H1 (cell line): ENCODE results near the gene TMEM223. TPM values are rescaled to one million over a fixed set of nuclear protein-coding genes. Genes with fewer than 3 reads are reported as not detected.

Experiments used
- CTCF ChIA-PET: fragments of 300-600 bp; sonication (Branson Sonifier 250); formaldehyde crosslinking; loops from one replicate; lab custom pipeline; 2021; ENCODE audit not compliant: partially characterized antibody; lab: Charles Lee
- POLR2A ChIA-PET: fragments of 300-600 bp; sonication (Branson Sonifier 250); formaldehyde crosslinking; loops from one replicate; lab custom pipeline; 2021; ENCODE audit warnings: inconsistent platforms; ENCODE audit not compliant: partially characterized antibody; lab: Charles Lee
- DNase-seq, 2 experiments: peaks; one replicate each; pipeline versions ENCODE4 v3.0.0 to v3.0.0-alpha.2; 2010 to 2022; ENCODE audit warnings: low spot score in 2 of 2, low read depth in 1 of 2, mixed read lengths in 1 of 2
- FAIRE-seq: peaks from 2 replicates; lab custom pipeline; 2011; peaks lifted over from hg19 to GRCh38; lab: Jason Lieb, UNC
- H2AFZ ChIP-seq: 2 replicates; pipeline ENCODE4 v1.8.1; 2012; ENCODE audit warnings: low read length, inconsistent platforms
- H2AK5ac ChIP-seq: 2 replicates; pipeline ENCODE4 v1.6.1; 2013; ENCODE audit warnings: low read depth, low read length
- H2BK120ac ChIP-seq: replicated peaks from 2 replicates; pipeline ENCODE3; 2013; ENCODE audit warnings: low read depth, low read length, inconsistent platforms
- H2BK12ac ChIP-seq: 2 replicates; pipeline ENCODE4 v1.6.1; 2013; ENCODE audit warnings: low read depth, low read length
- H2BK15ac ChIP-seq: 2 replicates; pipeline ENCODE4 v1.6.1; 2013; ENCODE audit warnings: low read length
- H2BK20ac ChIP-seq: 2 replicates; pipeline ENCODE4 v1.6.1; 2013; ENCODE audit warnings: low read length
- H2BK5ac ChIP-seq: 2 replicates; pipeline ENCODE4 v1.6.1; 2013; ENCODE audit warnings: low read depth, low read length
- H3K14ac ChIP-seq: 2 replicates; pipeline ENCODE4 v1.6.1; 2013; ENCODE audit warnings: inconsistent platforms; ENCODE audit not compliant: insufficient read length
- H3K18ac ChIP-seq: 2 replicates; pipeline ENCODE4 v1.6.1; 2013; ENCODE audit warnings: low read length; ENCODE audit errors: extremely low read depth
- H3K23ac ChIP-seq: 2 replicates; pipeline ENCODE4 v1.6.1; 2013; ENCODE audit warnings: inconsistent platforms; ENCODE audit not compliant: insufficient read length
- H3K23me2 ChIP-seq: 2 replicates; pipeline ENCODE4 v1.6.1; 2013; ENCODE audit warnings: low read depth, low read length
- H3K27ac ChIP-seq: 2 replicates; pipeline ENCODE4 v1.6.1; 2011; ENCODE audit warnings: low read depth, low read length, inconsistent platforms
- H3K27me3 ChIP-seq, 4 experiments: replicated peaks in 1 of 4; 1 replicate in 1 of 4; 2 replicates in 3 of 4; pipeline versions ENCODE4 v1.6.1 to v1.8.1; 2011 to 2013; ENCODE audit warnings: low read length in 3 of 4, mild to moderate bottlenecking in 3 of 4, inconsistent platforms in 2 of 4, mixed read lengths in 2 of 4, moderate library complexity in 1 of 4; ENCODE audit not compliant: control insufficient read depth in 3 of 4, insufficient read depth in 3 of 4; ENCODE audit errors: extremely low read depth in 1 of 4
- H3K36me3 ChIP-seq, 4 experiments: 2 replicates each; pipeline versions ENCODE4 v1.6.1 to v1.8.1; 2011 to 2013; ENCODE audit warnings: mild to moderate bottlenecking in 4 of 4, low read length in 3 of 4, moderate library complexity in 2 of 4, control low read depth in 1 of 4, inconsistent platforms in 1 of 4; ENCODE audit not compliant: insufficient read depth in 4 of 4, control insufficient read depth in 2 of 4
- H3K4ac ChIP-seq: replicated peaks from 2 replicates; pipeline ENCODE3; 2013; ENCODE audit warnings: low read length, low read depth, mixed read lengths, inconsistent platforms; ENCODE audit not compliant: insufficient read length
- H3K4me1 ChIP-seq, 4 experiments: replicated peaks in 1 of 4; 1 replicate in 1 of 4; 2 replicates in 3 of 4; pipeline versions ENCODE4 v1.6.1 to v1.8.1; 2011 to 2013; ENCODE audit warnings: low read length in 3 of 4, inconsistent platforms in 2 of 4, mixed read lengths in 1 of 4; ENCODE audit not compliant: insufficient read depth in 4 of 4, control insufficient read depth in 3 of 4
- H3K4me2 ChIP-seq, 2 experiments: 2 replicates each; pipeline versions ENCODE4 v1.6.1 to v1.8.1; 2011 to 2013; ENCODE audit warnings: low read depth in 2 of 2, low read length in 2 of 2, control low read depth in 1 of 2, inconsistent platforms in 1 of 2, mild to moderate bottlenecking in 1 of 2; ENCODE audit not compliant: insufficient read depth in 1 of 2
- H3K4me3 ChIP-seq, 4 experiments: fragments of 200-600, 300-600 bp in 1 of 4; sonication (generic), shearing (Covaris generic), sonication (Bioruptor Twin) in 1 of 4; 2 replicates each; pipeline versions ENCODE4 v1.5.1 to v1.8.1; 2011 to 2016; ENCODE audit warnings: low read length in 4 of 4, low read depth in 3 of 4, control low read depth in 2 of 4, inconsistent platforms in 2 of 4, mild to moderate bottlenecking in 2 of 4, mixed read lengths in 1 of 4, moderate library complexity in 1 of 4; ENCODE audit not compliant: insufficient read depth in 2 of 4; ENCODE audit errors: extremely low read depth in 1 of 4
- H3K56ac ChIP-seq: replicated peaks from 2 replicates; pipeline ENCODE3; 2013; ENCODE audit warnings: low read depth, mild to moderate bottlenecking, mixed read lengths, low read length, inconsistent platforms; ENCODE audit not compliant: insufficient read length
- H3K79me1 ChIP-seq: 2 replicates; pipeline ENCODE4 v1.6.1; 2013; ENCODE audit warnings: low read depth, low read length, control low read depth
- H3K79me2 ChIP-seq, 2 experiments: 2 replicates each; pipeline versions ENCODE4 v1.6.1 to v1.8.1; 2012 to 2013; ENCODE audit warnings: low read length in 2 of 2, mild to moderate bottlenecking in 2 of 2, inconsistent platforms in 1 of 2; ENCODE audit not compliant: insufficient read depth in 2 of 2, control insufficient read depth in 1 of 2
- H3K9ac ChIP-seq, 4 experiments: replicated peaks in 1 of 4; 1 replicate in 1 of 4; 2 replicates in 3 of 4; pipeline versions ENCODE4 v1.6.1 to v1.8.1; 2011 to 2013; ENCODE audit warnings: low read depth in 3 of 4, low read length in 3 of 4, control low read depth in 2 of 4, mild to moderate bottlenecking in 2 of 4, moderate library complexity in 2 of 4, inconsistent platforms in 1 of 4; ENCODE audit errors: extremely low read depth in 1 of 4
- H3K9me3 ChIP-seq, 2 experiments: 2 replicates each; pipeline versions ENCODE4 v1.6.1 to v1.8.1; 2012 to 2013; ENCODE audit warnings: mild to moderate bottlenecking in 2 of 2, moderate library complexity in 2 of 2, control low read depth in 1 of 2, inconsistent platforms in 1 of 2, low read depth in 1 of 2, low read length in 1 of 2, mixed read lengths in 1 of 2; ENCODE audit not compliant: insufficient read depth in 2 of 2
- H4K20me1 ChIP-seq, 2 experiments: replicated peaks in 1 of 2; 2 replicates each; pipeline versions ENCODE3 to v1.8.1; 2011 to 2013; ENCODE audit warnings: inconsistent platforms in 2 of 2, low read length in 2 of 2, mild to moderate bottlenecking in 1 of 2; ENCODE audit not compliant: insufficient read depth in 2 of 2, control insufficient read depth in 1 of 2
- H4K5ac ChIP-seq: 2 replicates; pipeline ENCODE4 v1.6.1; 2013; ENCODE audit warnings: low read length, low read depth, mixed read lengths, inconsistent platforms; ENCODE audit not compliant: insufficient read length
- H4K8ac ChIP-seq: 2 replicates; pipeline ENCODE4 v1.8.0; 2013; ENCODE audit warnings: mild to moderate bottlenecking, moderate library complexity, low read length, inconsistent platforms; ENCODE audit not compliant: insufficient read depth; ENCODE audit errors: extremely low read depth
- H4K91ac ChIP-seq: replicated peaks from 2 replicates; pipeline ENCODE3; 2013; ENCODE audit warnings: low read length, mixed read lengths, inconsistent platforms; ENCODE audit not compliant: insufficient read length
- NANOG ChIP-seq: IDR thresholded peaks from 2 replicates; pipeline ENCODE4 v1.6.1; 2011; ENCODE audit warnings: low read length, low read depth, mild to moderate bottlenecking, inconsistent platforms; ENCODE audit not compliant: insufficient read depth, poor library complexity, severe bottlenecking
- PHF8 ChIP-seq: fragments of 200-600 bp; sonication (generic); conservative IDR thresholded peaks from 2 replicates; pipeline ENCODE4 v1.7.1; 2012; ENCODE audit warnings: low read depth, mild to moderate bottlenecking, inconsistent platforms, low read length, moderate library complexity
- RFX5 ChIP-seq: IDR thresholded peaks from 2 replicates; pipeline ENCODE4 v1.6.1; 2011; ENCODE audit warnings: low read depth, low read length, improper control_type of control experiment, borderline replicate concordance
- RNF2 ChIP-seq: fragments of 200-900, 300-1000 bp; sonication (generic); IDR thresholded peaks from 2 replicates; pipeline ENCODE4 v1.7.1; 2016; ENCODE audit warnings: borderline replicate concordance, low read depth, mild to moderate bottlenecking, antibody characterized with exemption, low read length; ENCODE audit not compliant: poor library complexity, severe bottlenecking; ENCODE audit errors: missing control alignments
- RXRA ChIP-seq: IDR thresholded peaks from 2 replicates; pipeline ENCODE4 v1.6.1; 2011; ENCODE audit warnings: low read depth, mild to moderate bottlenecking, low read length, moderate library complexity; ENCODE audit not compliant: insufficient read depth
- WGBS, 2 experiments: shearing (Covaris generic) in 1 of 2; methylation state at CpG; one replicate each; pipeline versions ENCODE4 v1.1.6 to v1.1.7; 2013 to 2015; ENCODE audit warnings: low lambda C conversion rate in 2 of 2, mixed read lengths in 2 of 2, inconsistent platforms in 1 of 2, low coverage in 1 of 2, missing lambda C conversion rate in 1 of 2; ENCODE audit not compliant: insufficient replicate concordance in 2 of 2, insufficient coverage in 1 of 2, insufficient read length in 1 of 2; ENCODE audit errors: extremely low coverage in 1 of 2, missing lambda C conversion rate in 1 of 2; 5-methylcytosine and 5-hydroxymethylcytosine counted together
- polyA plus RNA-seq, 7 experiments: library from polyadenylated mRNA; depleted of rRNA in 3 of 7; stranded (reverse) in 5 of 7; unstranded in 2 of 7; fragments of >200 nt in 5 of 7; fragments of 200-250 nt in 2 of 7; gene quantifications; 1 replicate in 5 of 7; 2 replicates in 1 of 7; 4 replicates in 1 of 7; pipeline versions ENCODE4 v1.2.1 to v1.2.3, GENCODE V29; 2011 to 2013; ENCODE audit warnings: missing spikeins in 2 of 7, mixed read lengths in 2 of 7
- total RNA-seq: library from RNA; stranded (reverse); fragmentation: NEBNext Ultra II Directional; extraction: Animal tissue kit (Norgen Biotek cat#: 25700); gene quantifications from 2 replicates; pipeline ENCODE4 v1.2.1, GENCODE V29; 2021
- TF ChIP-seq, protein P1 (sequence below): IDR thresholded peaks from 2 replicates; pipeline ENCODE4 v1.6.1; 2012; ENCODE audit warnings: low read length, inconsistent platforms
- TF ChIP-seq, protein P2 (sequence below): IDR thresholded peaks from 2 replicates; pipeline ENCODE4 v1.6.1; 2012; ENCODE audit warnings: inconsistent platforms

Gene TMEM223
- total and polyA plus RNA-seq, 2 of the 8 experiments (the other 6 are each of a cell fraction or from before 2014, with no cell fraction given) = 22.9 to 64.1 TPM

DNA sequence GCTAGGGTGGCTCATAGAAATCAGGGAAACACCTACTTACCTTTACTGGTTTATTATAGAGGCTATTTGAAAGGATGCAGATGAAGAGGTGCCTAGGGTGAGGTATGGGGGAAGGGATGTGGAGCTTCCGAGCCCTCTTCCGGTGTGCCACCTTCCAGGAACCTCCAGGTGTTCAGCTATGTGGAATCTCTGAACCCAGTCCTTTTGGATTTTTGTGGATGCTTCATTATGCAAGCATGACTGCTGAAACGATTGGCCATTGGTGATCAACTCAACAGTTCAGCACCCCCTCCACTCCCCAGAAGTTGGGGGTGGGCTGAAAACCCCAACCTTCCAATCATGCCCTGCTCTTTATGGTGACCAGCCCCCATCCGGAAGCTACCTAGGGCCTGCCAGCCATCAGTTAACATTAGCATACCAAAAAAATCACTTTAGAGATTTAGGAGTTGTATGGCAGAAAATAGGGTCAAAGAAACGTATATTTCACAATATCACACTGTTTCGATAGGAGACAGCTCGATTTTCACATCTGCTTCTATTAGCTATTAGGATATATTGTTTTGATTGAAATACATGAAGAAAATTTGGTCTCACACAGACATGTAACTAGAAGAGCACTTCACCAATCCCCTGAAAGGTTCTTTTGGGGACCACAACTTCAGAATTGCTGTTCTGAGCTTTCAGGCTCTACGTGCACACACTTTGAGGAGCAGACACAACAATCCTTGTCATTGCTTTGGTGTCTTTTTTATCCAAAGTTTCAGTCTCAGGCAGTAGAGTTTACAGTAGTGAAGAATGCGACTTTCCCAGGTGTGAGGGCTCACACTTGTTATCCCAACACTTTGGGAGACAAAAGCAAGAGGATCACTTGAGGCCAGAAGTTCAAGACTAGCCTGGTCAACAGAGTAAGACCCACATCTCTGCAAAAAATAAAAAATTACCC lies 33.7 kb downstream of the TMEM223 start:
- H3K14ac ChIP-seq = no peak overlapping the region
- peaks cover 3% of the 10 kb centered on the region in 2 experiments for H4K20me1 ChIP-seq
- ChIA-PET CTCF (interaction anchor here (0.6 to 2.5 kb wide), 5 partner anchors 11 to 285 kb away, joined by 3 to 12 read pairs (median 5); partner anchors contain the start of genes HNRNPUL2 and TTC9C), POLR2A (interaction anchor here (0.7 to 16.9 kb wide), 28 partner anchors 8 to 186 kb away, joined by 3 to 192 read pairs (median 4); partner anchors contain the start of genes BSCL2, GNG3, HNRNPUL2 and INTS5)
- peak; percentile 71 to 76 for DNase-seq
- WGBS, 2 experiments = 6% methylated on average over 9 of the region's 9 CpGs; no CpG with 5 or more reads in 1 of the 2 experiments
- peaks cover 0 to 7% (median 2%) of the 10 kb centered on the region in 4 experiments; a peak in 6 of 8 replicates for H3K36me3 ChIP-seq
- no peak overlapping the region; the same call in 1 of the 2 replicates for H2BK20ac ChIP-seq
- H2AK5ac ChIP-seq = no peak overlapping the region
- peaks cover 9 to 16% (median 11%) of the 10 kb centered on the region in 4 experiments for H3K4me1 ChIP-seq
- no peaks in the 10 kb centered on the region for H3K27me3 ChIP-seq
- H3K27ac ChIP-seq = peak overlapping the region; percentile 6; the same call in 1 of the 2 replicates
- H4K5ac ChIP-seq = peak overlapping the region; percentile 82
- peaks cover 8% of the 10 kb centered on the region; the same call in 1 of the 2 replicates for H3K23me2 ChIP-seq
- peak overlapping the region; percentile 9 for H4K91ac ChIP-seq
- H2BK120ac ChIP-seq = peak overlapping the region; percentile 98
- H3K79me1 ChIP-seq = peaks cover 6% of the 10 kb centered on the region
- H2AFZ ChIP-seq = no peak overlapping the region
- peak overlapping the region in 3 of 4 experiments; percentile 31 to 64 (median 54); a peak in 2 of 7 replicates for H3K9ac ChIP-seq
- H3K18ac ChIP-seq = peak overlapping the region; percentile 64
- peak overlapping the region; percentile 44 to 75 (median 52) for H3K4me3 ChIP-seq
- peak overlapping the region; percentile 43 for H3K56ac ChIP-seq
- no peak overlapping the region for H2BK15ac ChIP-seq
- no peak overlapping the region for H2BK12ac ChIP-seq
- no peak overlapping the region for H3K23ac ChIP-seq
- H3K4ac ChIP-seq = peak overlapping the region; percentile 89
- peak overlapping the region; percentile 73 for H2BK5ac ChIP-seq
- no peaks in the 10 kb centered on the region for H3K9me3 ChIP-seq
- peak overlapping the region; percentile 82 to 88 for H3K4me2 ChIP-seq
- H4K8ac ChIP-seq = no peak overlapping the region
- FAIRE-seq = no peak
- H3K79me2 ChIP-seq = peaks cover 6 to 40% of the 10 kb centered on the region in 2 experiments
- TF ChIP-seq NANOG = peak; percentile 22
- TF ChIP-seq RFX5 = no peak
- TF ChIP-seq, protein P1, sequence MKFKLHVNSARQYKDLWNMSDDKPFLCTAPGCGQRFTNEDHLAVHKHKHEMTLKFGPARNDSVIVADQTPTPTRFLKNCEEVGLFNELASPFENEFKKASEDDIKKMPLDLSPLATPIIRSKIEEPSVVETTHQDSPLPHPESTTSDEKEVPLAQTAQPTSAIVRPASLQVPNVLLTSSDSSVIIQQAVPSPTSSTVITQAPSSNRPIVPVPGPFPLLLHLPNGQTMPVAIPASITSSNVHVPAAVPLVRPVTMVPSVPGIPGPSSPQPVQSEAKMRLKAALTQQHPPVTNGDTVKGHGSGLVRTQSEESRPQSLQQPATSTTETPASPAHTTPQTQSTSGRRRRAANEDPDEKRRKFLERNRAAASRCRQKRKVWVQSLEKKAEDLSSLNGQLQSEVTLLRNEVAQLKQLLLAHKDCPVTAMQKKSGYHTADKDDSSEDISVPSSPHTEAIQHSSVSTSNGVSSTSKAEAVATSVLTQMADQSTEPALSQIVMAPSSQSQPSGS = no peak
- TF ChIP-seq, protein P2, sequence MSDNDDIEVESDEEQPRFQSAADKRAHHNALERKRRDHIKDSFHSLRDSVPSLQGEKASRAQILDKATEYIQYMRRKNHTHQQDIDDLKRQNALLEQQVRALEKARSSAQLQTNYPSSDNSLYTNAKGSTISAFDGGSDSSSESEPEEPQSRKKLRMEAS = 0 out of 2 replicates have a peak, but pooled peaks have one; percentile 16
- no peak for TF ChIP-seq RXRA
- TF ChIP-seq RNF2 = no peak
- TF ChIP-seq PHF8 = no peak
